Tibial nerve (tissue), 4 donors: ENCODE measurements around the gene COMT. TPM values are rescaled to one million over a fixed set of nuclear protein-coding genes. Genes with fewer than 3 reads are reported as not detected.

Experiments used
- DNase-seq, 2 donors: peaks; one replicate each; pipeline ENCODE4 v3.0.0-alpha.2; 2019; ENCODE audit warnings: low spot score in 2 of 2
- H3K27ac ChIP-seq, 4 donors: fragments of 200-600 bp; sonication (generic) in 3 of 4; one replicate each; pipeline ENCODE4 v1.5.1; 2017 to 2019; ENCODE audit warnings: mild to moderate bottlenecking in 1 of 4
- H3K27me3 ChIP-seq, 2 donors: fragments of 200-600 bp; sonication (generic) in 1 of 2; one replicate each; pipeline versions ENCODE4 v1.5.1 to v1.6.0; 2017 to 2019
- H3K36me3 ChIP-seq, 3 donors: fragments of 200-600 bp; sonication (generic); one replicate each; pipeline ENCODE4 v1.5.1; 2018 to 2019
- H3K4me1 ChIP-seq, 4 donors: fragments of 200-600 bp; sonication (generic) in 3 of 4; one replicate each; pipeline ENCODE4 v1.5.1; 2017 to 2019
- H3K4me3 ChIP-seq, 4 donors: fragments of 200-600 bp; sonication (generic) in 3 of 4; one replicate each; pipeline ENCODE4 v1.5.1; 2017 to 2019; ENCODE audit warnings: mild to moderate bottlenecking in 1 of 4, moderate library complexity in 1 of 4
- H3K9me3 ChIP-seq, 4 donors: fragments of 200-600 bp; sonication (generic) in 3 of 4; one replicate each; pipeline ENCODE4 v1.5.1; 2017 to 2019
- EP300 ChIP-seq, 2 donors: sonication (generic); formaldehyde crosslinking; IDR thresholded peaks; one replicate each; pipeline ENCODE4 v1.6.1; 2017; ENCODE audit warnings: antibody characterized with exemption in 2 of 2, mild to moderate bottlenecking in 1 of 2
- POLR2A ChIP-seq, 2 donors: fragments of 450-650 bp; IDR thresholded peaks; one replicate each; pipeline ENCODE4 v1.6.1; 2017; ENCODE audit warnings: antibody characterized with exemption in 2 of 2, mild to moderate bottlenecking in 2 of 2, moderate library complexity in 2 of 2
- WGBS, 2 donors: methylation state at CpG; one replicate each; pipeline ENCODE4 v1.1.5; 2018; 5-methylcytosine and 5-hydroxymethylcytosine counted together
- total RNA-seq, 4 donors: library from RNA; depleted of rRNA; stranded (reverse); fragments of >200 nt; gene quantifications; one replicate each; pipeline ENCODE4 v1.1.0, GENCODE V29; 2016
- TF ChIP-seq, protein P1 (sequence below), 5 experiments: fragments of 200-600 bp in 3 of 5; fragments of 450-650 bp in 2 of 5; sonication (generic) in 3 of 5; IDR thresholded peaks; one replicate each; pipeline ENCODE4 v1.5.1; 2016 to 2019; ENCODE audit warnings: antibody characterized with exemption in 5 of 5, mild to moderate bottlenecking in 3 of 5, moderate library complexity in 2 of 5

COMT gene
- total RNA-seq, 4 donors from 2014 or later, result 212 to 306 (median 240) TPM

DNA sequence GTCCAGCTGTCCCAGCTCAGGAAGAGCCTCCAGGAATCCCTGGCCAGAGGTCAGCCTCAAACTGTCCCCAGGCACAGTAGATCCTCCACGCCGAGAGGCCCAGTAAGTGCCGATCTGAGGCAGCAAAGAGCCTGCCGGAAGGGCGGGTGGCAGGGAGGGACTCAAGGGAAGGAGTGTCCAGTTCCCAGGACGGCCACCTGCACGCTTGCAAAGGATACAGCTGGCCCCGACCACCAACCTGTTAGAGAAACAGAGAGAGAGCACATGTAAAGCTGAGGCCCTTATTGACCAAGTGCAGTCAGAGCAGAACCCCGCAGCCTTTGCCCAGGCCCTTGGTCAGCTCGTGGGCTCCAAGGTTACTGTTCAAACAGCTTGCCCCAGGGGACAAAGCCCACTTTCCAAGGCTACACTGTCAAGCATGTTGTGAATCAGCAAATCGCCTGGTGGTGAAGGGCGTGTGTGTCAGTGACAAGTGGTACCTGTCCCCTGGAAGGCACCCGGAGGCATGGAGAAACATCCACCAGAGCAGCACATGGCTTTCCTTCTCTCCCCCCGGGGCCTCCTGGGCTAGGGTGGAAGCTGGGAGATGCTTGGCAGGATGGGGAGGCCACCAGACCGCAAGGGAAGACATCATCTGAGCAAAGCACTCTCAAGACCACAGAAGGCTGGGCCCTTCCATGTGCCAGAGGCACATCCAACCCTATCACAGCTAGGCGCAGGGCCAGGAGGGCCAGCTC is 42.6 kb upstream of the COMT start:
- WGBS, 2 donors, result 87 to 88% methylated on average over 9 to 16 of the region's 16 CpGs
- TF ChIP-seq POLR2A (IDR thresholded peaks at IDR 0.05) (no peak), EP300 (IDR thresholded peaks at IDR 0.05) (no peak)
- TF ChIP-seq, protein P1, sequence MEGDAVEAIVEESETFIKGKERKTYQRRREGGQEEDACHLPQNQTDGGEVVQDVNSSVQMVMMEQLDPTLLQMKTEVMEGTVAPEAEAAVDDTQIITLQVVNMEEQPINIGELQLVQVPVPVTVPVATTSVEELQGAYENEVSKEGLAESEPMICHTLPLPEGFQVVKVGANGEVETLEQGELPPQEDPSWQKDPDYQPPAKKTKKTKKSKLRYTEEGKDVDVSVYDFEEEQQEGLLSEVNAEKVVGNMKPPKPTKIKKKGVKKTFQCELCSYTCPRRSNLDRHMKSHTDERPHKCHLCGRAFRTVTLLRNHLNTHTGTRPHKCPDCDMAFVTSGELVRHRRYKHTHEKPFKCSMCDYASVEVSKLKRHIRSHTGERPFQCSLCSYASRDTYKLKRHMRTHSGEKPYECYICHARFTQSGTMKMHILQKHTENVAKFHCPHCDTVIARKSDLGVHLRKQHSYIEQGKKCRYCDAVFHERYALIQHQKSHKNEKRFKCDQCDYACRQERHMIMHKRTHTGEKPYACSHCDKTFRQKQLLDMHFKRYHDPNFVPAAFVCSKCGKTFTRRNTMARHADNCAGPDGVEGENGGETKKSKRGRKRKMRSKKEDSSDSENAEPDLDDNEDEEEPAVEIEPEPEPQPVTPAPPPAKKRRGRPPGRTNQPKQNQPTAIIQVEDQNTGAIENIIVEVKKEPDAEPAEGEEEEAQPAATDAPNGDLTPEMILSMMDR (IDR thresholded peaks at IDR 0.05), result no peak
- Histone ChIP-seq H3K36me3 (peaks cover 0 to 92% (median 0%) of the 10 kb centered on the region in 3 donors), H3K4me3 (no peak overlapping the region), H3K27me3 (no peaks in the 10 kb centered on the region), H3K9me3 (no peaks in the 10 kb centered on the region), H3K27ac (no peak overlapping the region), H3K4me1 (no peaks in the 10 kb centered on the region)
- no peak for DNase-seq

DNA sequence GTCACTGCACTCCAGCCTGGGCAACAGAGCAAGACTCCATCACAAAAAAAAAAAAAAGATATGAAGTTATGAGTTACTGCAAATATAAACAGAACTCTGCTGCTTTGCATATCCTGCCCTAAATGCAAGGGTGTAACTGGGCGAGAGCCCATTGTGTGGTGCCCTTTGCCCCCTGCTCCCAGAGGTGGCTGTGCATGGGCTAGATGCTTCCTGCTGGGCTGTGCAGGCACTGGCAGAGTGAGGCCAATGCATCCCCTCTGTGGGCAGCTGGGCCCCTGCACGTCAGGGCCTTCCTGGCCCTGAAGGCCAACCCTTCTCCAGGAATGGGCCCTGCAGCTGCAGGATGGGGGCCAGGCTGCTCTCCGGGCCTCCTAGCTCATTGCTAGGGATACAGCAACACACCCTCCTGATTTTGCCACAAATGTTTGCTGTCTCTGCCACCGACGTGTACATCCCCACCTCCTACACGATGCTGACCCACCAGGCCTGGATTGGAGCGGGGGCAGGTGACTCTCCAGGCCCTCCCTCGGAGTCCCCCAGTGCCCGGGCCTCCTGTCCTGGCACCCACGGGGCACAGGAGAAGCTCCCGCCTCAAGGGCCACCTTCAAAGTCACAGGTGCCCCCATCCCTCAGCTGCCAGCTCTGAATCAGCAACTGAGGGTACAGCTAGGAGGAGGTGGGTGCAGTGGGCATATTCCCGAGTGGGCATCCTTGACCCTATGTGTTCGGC is 40.7 kb upstream of the COMT start:
- 71 to 90% methylated on average over 4 to 12 of the region's 13 CpGs for WGBS, 2 donors
- DNase-seq, result no peak
- TF ChIP-seq POLR2A (IDR thresholded peaks at IDR 0.05), result no peak
- no peak for TF ChIP-seq EP300 (IDR thresholded peaks at IDR 0.05)
- no peaks in the 10 kb centered on the region for H3K4me1 ChIP-seq
- H3K9me3 ChIP-seq, result no peaks in the 10 kb centered on the region
- H3K27me3 ChIP-seq, result no peaks in the 10 kb centered on the region
- H3K27ac ChIP-seq, result no peak overlapping the region
- H3K4me3 ChIP-seq, result no peak overlapping the region
- peaks cover 0 to 88% (median 0%) of the 10 kb centered on the region in 3 donors for H3K36me3 ChIP-seq

DNA sequence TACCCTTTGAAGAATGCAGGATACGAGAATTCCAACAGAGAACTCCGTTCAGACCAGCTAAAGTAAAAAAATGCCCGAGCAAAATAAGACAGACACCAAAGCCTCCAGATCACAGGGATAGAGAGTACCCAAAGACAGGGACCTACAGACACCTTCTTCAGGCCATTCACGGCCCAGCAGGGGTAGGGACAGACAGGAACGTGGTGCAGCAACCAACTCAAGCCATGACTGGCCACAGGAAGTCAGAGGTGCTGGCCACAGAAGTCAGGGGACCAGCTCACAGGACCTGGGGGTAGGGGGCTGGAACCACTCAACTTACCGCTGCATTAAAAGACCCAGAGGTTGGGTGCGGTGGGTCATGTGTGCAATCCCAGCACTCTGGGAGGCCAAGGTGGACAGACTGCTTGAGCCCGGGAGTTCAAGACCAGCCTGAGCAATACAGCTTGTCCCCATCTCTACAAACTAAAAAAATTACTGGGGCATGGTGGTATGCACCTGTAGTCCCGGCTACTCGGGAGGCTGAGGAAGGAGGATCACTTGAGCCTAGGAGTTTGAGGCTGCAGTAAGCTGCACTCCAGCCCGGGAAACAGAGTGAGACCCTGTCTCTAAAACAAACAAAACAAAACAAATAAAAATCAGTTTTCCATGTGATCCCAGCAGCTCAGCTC is 39.9 kb upstream of the COMT start:
- H3K27ac ChIP-seq, result no peak overlapping the region
- H3K4me3 ChIP-seq, result no peak overlapping the region
- TF ChIP-seq EP300 (IDR thresholded peaks at IDR 0.05) (no peak), POLR2A (IDR thresholded peaks at IDR 0.05) (no peak)
- TF ChIP-seq, protein P1 (IDR thresholded peaks at IDR 0.05), result no peak
- H3K27me3 ChIP-seq, result no peaks in the 10 kb centered on the region
- H3K36me3 ChIP-seq, result peaks cover 0 to 83% (median 0%) of the 10 kb centered on the region in 3 donors
- H3K4me1 ChIP-seq, result no peaks in the 10 kb centered on the region
- H3K9me3 ChIP-seq, result no peaks in the 10 kb centered on the region
- 79 to 84% methylated on average over 11 of the region's 11 CpGs for WGBS, 2 donors
- DNase-seq, result no peak

DNA sequence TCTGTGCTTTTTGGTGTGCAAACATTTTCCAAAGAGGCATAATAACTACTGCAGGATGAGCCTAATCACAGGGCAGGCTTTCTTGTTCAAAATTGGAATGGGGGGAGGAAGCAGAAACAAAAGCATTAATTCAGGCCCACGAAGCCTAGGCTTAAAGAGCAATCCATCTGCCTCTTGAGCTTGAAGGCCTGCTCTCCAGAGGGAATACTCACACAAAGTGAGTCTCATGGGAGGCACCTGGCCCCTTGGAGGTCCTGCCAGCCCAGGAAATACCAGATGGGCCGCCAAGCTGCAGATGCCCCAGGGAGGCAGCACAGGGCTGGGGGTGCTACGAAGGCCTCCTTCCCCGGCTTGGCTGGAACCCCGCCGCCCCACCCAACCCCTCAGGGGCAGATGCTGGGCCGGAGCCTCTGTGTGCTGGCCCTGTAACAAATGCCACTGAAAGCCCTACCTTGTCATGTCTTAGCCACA is 39.3 kb upstream of the COMT start:
- no peaks in the 10 kb centered on the region for H3K27me3 ChIP-seq
- H3K4me1 ChIP-seq, result no peaks in the 10 kb centered on the region
- peaks cover 0 to 83% (median 0%) of the 10 kb centered on the region in 3 donors for H3K36me3 ChIP-seq
- no peak overlapping the region for H3K27ac ChIP-seq
- TF ChIP-seq EP300 (IDR thresholded peaks at IDR 0.05) (no peak), POLR2A (IDR thresholded peaks at IDR 0.05) (no peak)
- TF ChIP-seq, protein P1 (IDR thresholded peaks at IDR 0.05), result no peak
- no peak overlapping the region for H3K4me3 ChIP-seq
- 76% methylated on average over 5 to 6 of the region's 7 CpGs for WGBS, 2 donors
- H3K9me3 ChIP-seq, result no peaks in the 10 kb centered on the region
- no peak for DNase-seq

DNA sequence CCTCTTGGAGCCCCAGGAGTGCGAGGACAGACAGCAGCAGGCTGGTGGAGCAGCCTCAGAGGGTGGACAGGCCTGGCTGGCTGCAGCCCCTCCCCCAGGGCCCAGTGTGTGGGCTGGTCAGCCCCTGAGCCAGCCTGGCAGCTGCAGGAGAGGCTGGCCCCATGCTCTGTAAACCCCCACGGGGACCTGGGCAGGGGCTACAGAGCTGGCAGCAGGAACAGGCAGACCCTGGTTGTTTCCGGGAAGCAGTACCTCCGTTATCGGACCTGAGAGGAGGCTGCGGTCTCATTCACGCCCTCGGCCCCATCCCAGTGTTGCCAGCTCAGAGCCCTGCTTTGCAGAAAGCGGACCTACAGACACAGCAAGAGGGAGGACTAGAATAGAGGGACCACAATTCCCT is 38.5 kb upstream of the COMT start:
- H3K4me1 ChIP-seq, result no peaks in the 10 kb centered on the region
- H3K4me3 ChIP-seq, result no peak overlapping the region
- peaks cover 0 to 83% (median 0%) of the 10 kb centered on the region in 3 donors for H3K36me3 ChIP-seq
- TF ChIP-seq EP300 (IDR thresholded peaks at IDR 0.05) (no peak), POLR2A (IDR thresholded peaks at IDR 0.05) (no peak)
- TF ChIP-seq, protein P1 (IDR thresholded peaks at IDR 0.05), result no peak
- WGBS, 2 donors, result 76 to 87% methylated on average over 8 of the region's 9 CpGs
- H3K27me3 ChIP-seq, result no peaks in the 10 kb centered on the region
- no peak for DNase-seq
- no peak overlapping the region for H3K27ac ChIP-seq
- H3K9me3 ChIP-seq, result no peaks in the 10 kb centered on the region
